Gastroesophageal sphincter (tissue), 4 donors: ENCODE data around the gene CLN6. TPM values are rescaled to one million over a fixed set of nuclear protein-coding genes. Genes with fewer than 3 reads are reported as not detected.
"Not testable (repeated sequence)": the region's sequence is repeated elsewhere in the genome, so short reads cannot be mapped to it uniquely, and the experiment has no call there.

Experiments used
- ATAC-seq: fragments of 150-250 bp; one replicate; pipeline ENCODE4 v1.9.1; 2016; ENCODE audit warnings: mild to moderate bottlenecking, moderate library complexity
- H3K27ac ChIP-seq, 4 donors: fragments of 200-600 bp; sonication (generic) in 3 of 4; 1 replicate in 3 of 4; 2 replicates in 1 of 4; pipeline ENCODE4 v1.5.1; 2016 to 2019
- H3K27me3 ChIP-seq: fragments of 200-600 bp; sonication (generic); one replicate; pipeline ENCODE4 v1.5.1; 2019
- H3K36me3 ChIP-seq, 2 donors: fragments of 200-600 bp; sonication (generic); one replicate each; pipeline ENCODE4 v1.5.1; 2019; ENCODE audit warnings: control low read depth in 1 of 2
- H3K4me1 ChIP-seq, 3 donors: fragments of 200-600 bp; sonication (generic); 1 replicate in 2 of 3; 2 replicates in 1 of 3; pipeline ENCODE4 v1.5.1; 2016 to 2019; ENCODE audit warnings: control low read depth in 2 of 3
- H3K4me3 ChIP-seq, 2 donors: fragments of 200-600 bp; sonication (generic); one replicate each; pipeline ENCODE4 v1.5.1; 2019; ENCODE audit warnings: mild to moderate bottlenecking in 1 of 2, moderate library complexity in 1 of 2
- H3K9me3 ChIP-seq, 3 donors: fragments of 200-600 bp; sonication (generic); one replicate each; pipeline ENCODE4 v1.5.1; 2017 to 2019; ENCODE audit warnings: control low read depth in 2 of 3
- EP300 ChIP-seq: sonication (generic); formaldehyde crosslinking; IDR thresholded peaks from one replicate; pipeline ENCODE4 v1.6.1; 2017; ENCODE audit warnings: antibody characterized with exemption, mild to moderate bottlenecking
- POLR2A ChIP-seq, 2 donors: fragments of 450-650 bp; IDR thresholded peaks; one replicate each; pipeline ENCODE4 v1.6.1; 2017; ENCODE audit warnings: antibody characterized with exemption in 2 of 2, mild to moderate bottlenecking in 2 of 2, moderate library complexity in 1 of 2
- POLR2AphosphoS5 ChIP-seq: sonication (generic); formaldehyde crosslinking; IDR thresholded peaks from one replicate; pipeline ENCODE4 v1.6.1; 2017; ENCODE audit warnings: antibody characterized with exemption
- WGBS, 2 donors: methylation state at CpG; one replicate each; pipeline ENCODE4 v1.1.5; 2018; ENCODE audit warnings: low coverage in 1 of 2; 5-methylcytosine and 5-hydroxymethylcytosine counted together
- total RNA-seq, 4 donors: library from RNA; depleted of rRNA; stranded (reverse); fragments of >200 nt; gene quantifications; one replicate each; pipeline ENCODE4 v1.1.0, GENCODE V29; 2016
- TF ChIP-seq, protein P1 (sequence below), 4 experiments: fragments of 200-600 bp in 2 of 4; fragments of 450-650 bp in 2 of 4; sonication (generic) in 1 of 4; IDR thresholded peaks; one replicate each; pipeline ENCODE4 v1.5.1; 2017 to 2019; ENCODE audit warnings: antibody characterized with exemption in 4 of 4, mild to moderate bottlenecking in 2 of 4, moderate library complexity in 2 of 4

Gene CLN6
- total RNA-seq, 4 donors from 2014 or later, result 6.1 to 14.9 (median 13.3) TPM

DNA sequence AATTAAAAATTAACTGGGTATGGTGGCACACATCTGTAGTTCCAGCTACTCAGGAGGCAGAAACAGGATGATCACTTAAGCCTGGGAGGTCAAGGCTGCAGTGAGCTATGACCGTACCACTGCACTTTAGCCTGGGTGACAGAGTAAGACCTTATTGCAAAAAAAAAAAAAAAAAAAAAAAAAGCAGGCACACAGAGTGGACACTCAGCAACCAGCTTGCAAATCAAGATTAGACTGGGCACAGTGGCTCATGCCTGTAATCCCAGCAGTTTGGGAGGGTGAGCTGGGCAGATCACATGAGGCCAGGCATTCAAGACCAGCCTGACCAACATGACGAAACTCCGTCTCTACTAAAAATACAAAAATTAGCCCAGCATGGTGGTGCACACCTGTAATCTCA, 5.4 kb downstream of the CLN6 start:
- Histone ChIP-seq H3K9me3 (no peaks in the 10 kb centered on the region), H3K4me1 (peaks cover 0 to 24% (median 9%) of the 10 kb centered on the region in 3 donors), H3K27me3 (no peaks in the 10 kb centered on the region), H3K36me3 (no peaks in the 10 kb centered on the region), H3K27ac (no peak overlapping the region), H3K4me3 (no peak overlapping the region)
- 95 to 100% methylated on average over 2 to 3 of the region's 3 CpGs for WGBS, 2 donors
- TF ChIP-seq POLR2A (IDR thresholded peaks at IDR 0.05), result no peak
- TF ChIP-seq POLR2AphosphoS5, result no peak
- TF ChIP-seq, protein P1, sequence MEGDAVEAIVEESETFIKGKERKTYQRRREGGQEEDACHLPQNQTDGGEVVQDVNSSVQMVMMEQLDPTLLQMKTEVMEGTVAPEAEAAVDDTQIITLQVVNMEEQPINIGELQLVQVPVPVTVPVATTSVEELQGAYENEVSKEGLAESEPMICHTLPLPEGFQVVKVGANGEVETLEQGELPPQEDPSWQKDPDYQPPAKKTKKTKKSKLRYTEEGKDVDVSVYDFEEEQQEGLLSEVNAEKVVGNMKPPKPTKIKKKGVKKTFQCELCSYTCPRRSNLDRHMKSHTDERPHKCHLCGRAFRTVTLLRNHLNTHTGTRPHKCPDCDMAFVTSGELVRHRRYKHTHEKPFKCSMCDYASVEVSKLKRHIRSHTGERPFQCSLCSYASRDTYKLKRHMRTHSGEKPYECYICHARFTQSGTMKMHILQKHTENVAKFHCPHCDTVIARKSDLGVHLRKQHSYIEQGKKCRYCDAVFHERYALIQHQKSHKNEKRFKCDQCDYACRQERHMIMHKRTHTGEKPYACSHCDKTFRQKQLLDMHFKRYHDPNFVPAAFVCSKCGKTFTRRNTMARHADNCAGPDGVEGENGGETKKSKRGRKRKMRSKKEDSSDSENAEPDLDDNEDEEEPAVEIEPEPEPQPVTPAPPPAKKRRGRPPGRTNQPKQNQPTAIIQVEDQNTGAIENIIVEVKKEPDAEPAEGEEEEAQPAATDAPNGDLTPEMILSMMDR (IDR thresholded peaks at IDR 0.05), result no peak
- TF ChIP-seq EP300, result no peak
- no peak for ATAC-seq

DNA sequence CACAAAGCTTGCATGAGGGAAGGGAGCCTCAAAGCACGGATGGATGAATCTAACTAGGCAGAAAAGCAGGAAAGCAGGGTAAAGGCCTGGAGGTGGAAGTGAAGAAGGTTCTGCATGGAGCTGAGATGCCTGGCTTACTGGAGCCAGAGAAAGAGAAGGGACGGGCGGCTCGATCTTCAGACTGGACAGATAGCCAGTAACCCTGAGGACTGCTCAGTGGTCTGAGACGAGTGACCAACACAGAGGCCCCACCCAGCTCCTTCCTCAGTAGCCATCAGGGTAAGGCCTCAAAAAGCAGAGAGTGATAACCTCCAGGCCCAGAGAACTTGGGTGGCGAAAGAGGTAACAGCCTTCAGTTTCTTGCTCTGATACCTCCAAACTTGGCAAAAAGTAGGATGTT, 6.4 kb downstream of the CLN6 start:
- no peak for TF ChIP-seq POLR2A (IDR thresholded peaks at IDR 0.05)
- TF ChIP-seq, protein P1 (IDR thresholded peaks at IDR 0.05), result no peak
- TF ChIP-seq POLR2AphosphoS5, result no peak
- TF ChIP-seq EP300, result no peak
- no peaks in the 10 kb centered on the region for H3K9me3 ChIP-seq
- no peak overlapping the region for H3K27ac ChIP-seq
- H3K4me3 ChIP-seq, result no peak overlapping the region
- peaks cover 0 to 15% (median 3%) of the 10 kb centered on the region in 3 donors for H3K4me1 ChIP-seq
- no peaks in the 10 kb centered on the region for H3K27me3 ChIP-seq
- 90 to 93% methylated on average over 2 to 6 of the region's 6 CpGs for WGBS, 2 donors
- no peak for ATAC-seq
- H3K36me3 ChIP-seq, result peaks cover 0 to 6% of the 10 kb centered on the region in 2 donors

DNA sequence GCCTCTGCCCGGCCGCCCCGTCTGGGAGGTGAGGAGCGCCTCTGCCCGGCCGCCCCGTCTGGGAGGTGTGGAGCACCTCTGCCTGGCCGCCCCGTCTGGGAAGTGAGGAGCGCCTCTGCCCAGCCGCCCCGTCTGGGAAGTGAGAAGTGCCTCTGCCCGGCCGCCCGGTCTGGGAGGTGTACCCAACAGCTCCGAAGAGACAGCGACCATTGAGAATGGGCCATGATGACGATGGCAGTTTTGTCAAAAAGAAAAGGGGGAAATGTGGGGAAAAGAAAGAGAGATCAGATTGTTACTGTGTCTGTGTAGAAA, 7.1 kb downstream of the CLN6 start:
- not testable (repeated sequence) for H3K4me3 ChIP-seq, H3K4me1 ChIP-seq, H3K27ac ChIP-seq, H3K9me3 ChIP-seq, H3K27me3 ChIP-seq, ATAC-seq
- no CpG with 5 or more reads among the region's 18 CpGs for WGBS, 2 donors
- peaks cover 0 to 13% of the 10 kb centered on the region in 2 donors for H3K36me3 ChIP-seq

DNA sequence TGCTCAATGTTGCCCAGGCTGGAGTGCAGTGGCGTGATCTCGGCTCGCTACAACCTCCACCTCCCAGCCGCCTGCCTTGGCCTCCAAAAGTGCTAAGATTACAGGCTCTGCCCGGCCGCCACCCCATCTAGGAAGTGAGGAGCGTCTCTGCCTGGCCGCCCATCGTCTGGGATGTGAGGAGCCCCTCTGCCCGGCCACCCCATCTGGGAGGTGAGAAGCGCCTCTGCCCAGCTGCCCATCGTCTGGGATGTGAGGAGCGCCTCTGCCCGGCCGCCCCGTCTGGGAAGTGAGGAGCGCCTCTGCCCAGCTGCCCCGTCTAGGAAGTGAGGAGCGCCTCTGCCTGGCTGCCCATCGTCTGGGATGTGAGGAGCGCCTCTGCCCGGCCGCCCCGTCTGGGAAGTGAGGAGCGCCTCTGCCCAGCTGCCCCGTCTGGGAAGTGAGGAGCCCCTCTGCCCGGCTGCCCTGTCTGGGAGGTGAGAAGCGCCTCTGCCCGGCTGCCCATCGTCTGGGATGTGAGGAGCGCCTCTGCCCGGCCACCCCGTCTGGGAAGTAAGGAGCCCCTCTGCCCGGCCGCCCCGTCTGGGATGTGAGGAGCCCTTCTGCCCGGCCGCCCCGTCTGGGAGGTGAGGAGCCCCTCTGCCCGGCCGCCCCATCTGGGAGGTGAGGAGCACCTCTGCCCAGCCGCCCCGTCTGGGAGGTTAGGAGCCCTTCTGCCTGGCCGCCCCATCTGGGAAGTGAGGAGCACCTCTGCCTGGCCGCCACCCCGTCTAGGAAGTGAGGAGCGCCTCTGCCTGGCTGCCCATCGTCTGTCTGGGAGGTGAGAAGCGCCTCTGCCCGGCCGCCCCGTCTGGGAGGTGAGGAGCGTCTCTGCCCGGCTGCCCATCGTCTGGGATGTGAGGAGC, 7.7 kb downstream of the CLN6 start:
- ATAC-seq, H3K9me3 ChIP-seq, H3K4me1 ChIP-seq, H3K4me3 ChIP-seq, H3K27me3 ChIP-seq, H3K27ac ChIP-seq: not testable (repeated sequence)
- no CpG with 5 or more reads among the region's 55 CpGs for WGBS, 2 donors
- peaks cover 0 to 19% of the 10 kb centered on the region in 2 donors for H3K36me3 ChIP-seq

DNA sequence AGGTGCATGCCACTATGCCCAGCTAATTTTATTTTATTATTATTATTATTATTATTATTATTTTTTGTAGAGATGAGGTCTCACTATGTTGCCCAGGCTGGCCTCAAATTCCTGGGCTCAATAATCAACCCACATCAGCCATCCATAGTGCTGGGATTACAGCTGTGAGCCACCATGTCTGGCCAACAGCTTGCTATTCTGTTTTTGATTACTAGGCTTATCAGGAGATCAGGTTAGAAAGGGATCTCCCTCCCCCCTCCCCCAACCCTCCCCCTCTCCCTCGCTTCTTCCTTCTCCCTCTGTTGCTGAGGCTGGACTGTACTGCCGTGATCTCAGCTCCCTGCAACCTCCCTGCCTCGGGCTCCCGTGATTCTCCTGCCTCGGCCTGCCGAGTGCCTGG, 8.6 kb downstream of the CLN6 start:
- Histone ChIP-seq H3K27ac (no peak overlapping the region), H3K4me1 (peaks cover 0 to 4% (median 0%) of the 10 kb centered on the region in 3 donors), H3K36me3 (peaks cover 0 to 24% of the 10 kb centered on the region in 2 donors), H3K27me3 (no peaks in the 10 kb centered on the region), H3K4me3 (no peak overlapping the region), H3K9me3 (no peaks in the 10 kb centered on the region)
- no CpG with 5 or more reads among the region's 6 CpGs for WGBS, 2 donors
- TF ChIP-seq POLR2AphosphoS5 (no peak), EP300 (no peak), POLR2A (IDR thresholded peaks at IDR 0.05) (no peak)
- TF ChIP-seq, protein P1 (IDR thresholded peaks at IDR 0.05), result no peak
- ATAC-seq, result no peak

DNA sequence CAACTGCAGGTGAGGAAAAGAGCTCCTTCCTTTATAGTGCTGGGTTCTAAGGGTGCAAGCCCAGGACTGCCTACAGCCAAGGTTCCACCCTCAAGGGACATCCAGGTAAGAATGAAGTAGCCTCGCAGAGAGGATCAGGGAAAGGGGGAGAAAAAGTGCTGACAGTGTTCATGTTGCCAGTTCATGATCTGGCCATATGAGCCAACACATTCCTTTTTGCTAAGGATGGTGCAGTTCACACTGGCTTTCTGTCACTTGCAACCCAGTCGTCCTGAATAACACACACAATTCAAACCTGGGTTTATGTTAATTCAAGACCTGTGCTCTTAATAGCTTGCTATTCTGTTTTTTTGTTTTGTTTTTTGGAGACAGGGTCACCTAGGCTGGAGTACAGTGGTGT, 9.0 kb downstream of the CLN6 start:
- H3K4me1 ChIP-seq, result peaks cover 0 to 4% (median 0%) of the 10 kb centered on the region in 3 donors
- no peaks in the 10 kb centered on the region for H3K9me3 ChIP-seq
- H3K4me3 ChIP-seq, result no peak overlapping the region
- H3K27ac ChIP-seq, result no peak overlapping the region
- H3K27me3 ChIP-seq, result no peaks in the 10 kb centered on the region
- no peak for ATAC-seq
- peaks cover 0 to 24% of the 10 kb centered on the region in 2 donors for H3K36me3 ChIP-seq
- TF ChIP-seq POLR2AphosphoS5, result no peak
- no peak for TF ChIP-seq EP300
- 100% methylated on average over 2 of the region's 2 CpGs for WGBS, 2 donors
